Caco-2 (cell line): ENCODE results near the gene LIMS1. TPM values are rescaled to one million over a fixed set of nuclear protein-coding genes. Genes with fewer than 3 reads are reported as not detected.
"Not testable (repeated sequence)": the region's sequence is repeated elsewhere in the genome, so short reads cannot be mapped to it uniquely, and the experiment has no call there.

ENCODE experiments used
- BruUV-seq: library from RNA; stranded (reverse); fragments of 400-500 nt; replicated peaks from 2 replicates; lab custom pipeline; 2021; lab: Mats Ljungman, UMichigan
- CTCF ChIA-PET: fragments of 300-600 bp; sonication (Branson Sonifier 250); formaldehyde crosslinking; loops from one replicate; lab custom pipeline; 2022; ENCODE audit warnings: antibody characterized with exemption; lab: Charles Lee
- POLR2A ChIA-PET: fragments of 300-600 bp; sonication (Branson Sonifier 250); formaldehyde crosslinking; loops from one replicate; lab custom pipeline; 2022; ENCODE audit warnings: antibody characterized with exemption; lab: Charles Lee
- DNase-seq, 2 experiments: peaks; one replicate each; pipeline versions ENCODE4 v3.0.0 to v3.0.0-alpha.2; 2020 to 2022
- H3K27me3 ChIP-seq: replicated peaks from 2 replicates; pipeline ENCODE4 v1.6.0; 2011; ENCODE audit warnings: low read length; ENCODE audit not compliant: control insufficient read depth, insufficient read depth
- H3K36me3 ChIP-seq: 2 replicates; pipeline ENCODE4 v1.5.1; 2011; ENCODE audit warnings: low read length; ENCODE audit not compliant: control insufficient read depth, insufficient read depth
- H3K4me1 ChIP-seq: fragments of 250-450 bp; sonication (Bioruptor Pico); 2 replicates; pipeline ENCODE4 v1.5.1; 2020; ENCODE audit warnings: mild to moderate bottlenecking
- H3K4me3 ChIP-seq: 2 replicates; pipeline ENCODE4 v1.5.1; 2011; ENCODE audit warnings: low read depth, mild to moderate bottlenecking, control low read depth, low read length
- H3K9me3 ChIP-seq: fragments of 250-450 bp; sonication (Bioruptor Pico); 2 replicates; pipeline ENCODE4 v1.5.1; 2020; ENCODE audit warnings: mild to moderate bottlenecking, moderate library complexity
- H3K27ac Mint-ChIP-seq: one replicate; pipeline ENCODE4 v1.8.0; 2022; ENCODE audit warnings: mixed read lengths; ENCODE audit not compliant: unreplicated experiment
- H3K27me3 Mint-ChIP-seq: one replicate; pipeline ENCODE4 v1.8.0; 2022; ENCODE audit warnings: mixed read lengths; ENCODE audit not compliant: insufficient read depth, unreplicated experiment
- H3K36me3 Mint-ChIP-seq: one replicate; pipeline ENCODE4 v1.8.0; 2022; ENCODE audit warnings: mild to moderate bottlenecking, mixed read lengths; ENCODE audit not compliant: insufficient read depth, unreplicated experiment
- H3K4me1 Mint-ChIP-seq: one replicate; pipeline ENCODE4 v1.8.0; 2022; ENCODE audit warnings: low read depth, mixed read lengths; ENCODE audit not compliant: unreplicated experiment
- H3K4me3 Mint-ChIP-seq: one replicate; pipeline ENCODE4 v1.8.0; 2022; ENCODE audit warnings: mild to moderate bottlenecking, moderate library complexity, mixed read lengths; ENCODE audit not compliant: unreplicated experiment
- H3K9me3 Mint-ChIP-seq: one replicate; pipeline ENCODE4 v1.8.0; 2022; ENCODE audit warnings: mixed read lengths; ENCODE audit not compliant: unreplicated experiment
- intact Hi-C: fragments of 100-400 bp; cut with micrococcal nuclease; formaldehyde crosslinking; loops from one replicate; pipeline ENCODE4 v1.10.0; 2022; ENCODE audit not compliant: unreplicated experiment
- total RNA-seq: library from RNA; stranded (reverse); gene quantifications from 2 replicates; pipeline ENCODE4 v1.2.3, GENCODE V29; 2022

The LIMS1 gene
- total RNA-seq, 1 experiment from 2014 or later: 75.2 TPM

GRCh38 chr2:108652187-108652931, 118.1 kb downstream of the LIMS1 start:
- H3K4me3 Mint-ChIP-seq, H3K9me3 Mint-ChIP-seq, H3K36me3 Mint-ChIP-seq, H3K4me1 Mint-ChIP-seq, H3K4me3 ChIP-seq, H3K27me3 ChIP-seq, CTCF ChIA-PET, DNase-seq, BruUV-seq, H3K36me3 ChIP-seq, intact Hi-C loops, H3K4me1 ChIP-seq, H3K27me3 Mint-ChIP-seq, POLR2A ChIA-PET, H3K27ac Mint-ChIP-seq, H3K9me3 ChIP-seq: not testable (repeated sequence)

DNA sequence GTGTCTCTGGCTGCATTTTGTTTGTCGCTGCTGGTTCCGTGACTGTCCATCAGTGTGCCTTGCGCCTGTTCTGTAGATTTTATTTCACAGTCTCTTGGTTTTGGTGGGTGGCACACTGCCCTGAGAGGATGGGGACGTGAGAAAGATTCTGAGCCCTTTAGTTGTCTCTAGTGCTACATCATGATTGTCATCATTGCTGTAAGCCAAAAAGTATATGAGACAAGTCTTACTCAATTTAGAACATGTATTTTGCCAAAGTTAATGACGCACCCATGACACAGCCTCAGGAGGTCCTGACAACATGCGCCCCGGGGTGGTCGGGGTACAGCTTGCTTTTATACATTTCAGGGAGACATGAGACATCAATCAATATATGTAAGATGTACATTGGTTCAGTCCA, 119.2 kb downstream of the LIMS1 start:
- H3K27me3 ChIP-seq, CTCF ChIA-PET, H3K4me1 ChIP-seq, POLR2A ChIA-PET, H3K36me3 ChIP-seq, intact Hi-C loops, H3K9me3 ChIP-seq, H3K9me3 Mint-ChIP-seq, H3K36me3 Mint-ChIP-seq, H3K4me3 Mint-ChIP-seq, H3K27me3 Mint-ChIP-seq, H3K4me3 ChIP-seq, BruUV-seq, DNase-seq, H3K4me1 Mint-ChIP-seq, H3K27ac Mint-ChIP-seq: not testable (repeated sequence)

GRCh38 chr2:108653849-108654248, 119.6 kb downstream of the LIMS1 start:
- H3K27ac Mint-ChIP-seq, H3K4me1 ChIP-seq, DNase-seq, BruUV-seq, H3K9me3 Mint-ChIP-seq, H3K36me3 ChIP-seq, POLR2A ChIA-PET, intact Hi-C loops, H3K4me3 Mint-ChIP-seq, H3K27me3 ChIP-seq, H3K4me3 ChIP-seq, H3K36me3 Mint-ChIP-seq, H3K4me1 Mint-ChIP-seq, H3K27me3 Mint-ChIP-seq, H3K9me3 ChIP-seq: not testable (repeated sequence)
- CTCF ChIA-PET: interaction anchor here (0.6 kb wide), 1 partner anchor 18 kb away, joined by 4 read pairs; no protein-coding TSS in a partner anchor

DNA sequence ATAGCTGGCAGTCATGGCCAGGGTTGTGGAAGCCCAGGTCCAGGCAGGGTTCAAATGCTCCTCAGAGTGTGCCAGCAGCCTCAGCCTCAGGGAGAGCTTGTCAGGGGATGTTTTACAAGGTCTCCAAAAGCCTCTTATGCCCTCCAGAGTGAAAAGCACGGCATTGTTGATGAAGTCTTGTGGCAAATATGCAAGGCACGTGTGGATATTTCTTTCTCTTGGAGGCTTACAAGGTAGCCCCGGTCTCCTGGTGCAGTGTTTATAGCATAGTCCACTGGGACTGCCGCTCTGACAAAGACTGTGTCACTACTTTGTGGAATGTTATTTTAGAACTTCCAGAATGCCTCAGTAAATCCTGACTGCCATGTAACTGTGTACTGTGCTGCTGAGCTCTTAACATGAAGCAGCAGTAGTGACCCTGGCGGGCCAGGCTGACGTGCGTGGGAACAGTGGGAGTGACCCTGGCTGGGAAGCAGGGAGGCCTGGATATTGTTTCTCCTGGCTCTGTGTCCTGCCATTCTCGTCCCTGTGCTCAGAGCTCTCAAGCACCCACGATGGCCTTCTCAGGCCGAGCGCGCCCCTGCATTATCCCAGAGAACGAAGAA, 120.4 kb downstream of the LIMS1 start:
- H3K9me3 ChIP-seq, BruUV-seq, H3K27me3 Mint-ChIP-seq, H3K27me3 ChIP-seq, intact Hi-C loops, POLR2A ChIA-PET, H3K36me3 ChIP-seq, H3K9me3 Mint-ChIP-seq, H3K4me3 ChIP-seq, H3K4me3 Mint-ChIP-seq, H3K27ac Mint-ChIP-seq, H3K4me1 ChIP-seq, H3K4me1 Mint-ChIP-seq, H3K36me3 Mint-ChIP-seq, DNase-seq: not testable (repeated sequence)
- CTCF ChIA-PET: interaction anchor here (0.6 kb wide), 1 partner anchor 19 kb away, joined by 4 read pairs; no protein-coding TSS in a partner anchor

DNA sequence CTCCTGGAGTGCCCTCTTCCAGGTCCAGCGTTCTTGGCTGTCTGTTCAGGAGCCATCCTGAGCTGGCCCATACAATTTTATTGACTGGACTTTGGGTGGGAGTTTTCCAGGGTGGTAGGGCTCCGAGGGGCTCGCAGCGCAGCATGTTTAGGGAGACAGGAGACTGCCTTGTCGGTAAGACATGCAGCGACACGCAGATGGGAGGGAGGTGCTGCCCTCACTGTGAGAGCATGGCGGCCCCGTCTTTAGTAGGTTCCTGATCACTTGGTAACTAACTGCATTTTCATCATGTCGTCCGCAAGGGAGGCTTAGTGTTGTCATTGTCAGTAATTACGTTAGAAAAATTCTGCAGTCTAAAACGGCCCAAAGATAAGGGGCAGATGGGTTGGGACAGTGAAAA, 121.0 kb downstream of the LIMS1 start:
- POLR2A ChIA-PET, H3K27me3 ChIP-seq, H3K27me3 Mint-ChIP-seq, H3K4me3 Mint-ChIP-seq, CTCF ChIA-PET, H3K36me3 Mint-ChIP-seq, intact Hi-C loops, H3K4me1 Mint-ChIP-seq, BruUV-seq, DNase-seq, H3K27ac Mint-ChIP-seq, H3K9me3 Mint-ChIP-seq, H3K4me3 ChIP-seq, H3K36me3 ChIP-seq, H3K9me3 ChIP-seq, H3K4me1 ChIP-seq: not testable (repeated sequence)

GRCh38 chr2:108656282-108656681, 122.0 kb downstream of the LIMS1 start:
- DNase-seq, H3K36me3 ChIP-seq, POLR2A ChIA-PET, H3K36me3 Mint-ChIP-seq, intact Hi-C loops, BruUV-seq, H3K9me3 Mint-ChIP-seq, H3K27me3 ChIP-seq, H3K27me3 Mint-ChIP-seq, H3K4me3 Mint-ChIP-seq, H3K9me3 ChIP-seq, H3K4me1 ChIP-seq, CTCF ChIA-PET, H3K4me1 Mint-ChIP-seq, H3K27ac Mint-ChIP-seq, H3K4me3 ChIP-seq: not testable (repeated sequence)

DNA sequence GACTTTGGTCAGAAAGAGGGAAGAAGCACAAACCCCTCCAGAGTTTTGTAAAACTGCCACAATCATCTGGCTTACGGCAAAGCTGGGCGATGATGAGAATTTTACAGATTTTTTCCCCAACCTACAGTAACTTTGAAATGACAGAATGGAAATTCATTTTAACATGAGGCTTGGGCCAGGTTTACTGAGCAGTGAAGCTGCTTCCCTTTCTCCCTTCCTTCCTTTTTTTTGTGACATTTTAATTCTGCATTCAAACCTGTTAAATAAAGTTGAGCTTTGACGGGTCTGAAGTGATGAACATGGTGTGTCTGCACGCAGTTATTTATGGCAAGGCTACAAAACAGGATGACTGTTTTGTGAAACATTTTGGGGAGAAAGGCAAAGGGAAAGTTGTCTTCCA, 123.2 kb downstream of the LIMS1 start:
- H3K4me1 Mint-ChIP-seq, H3K4me3 Mint-ChIP-seq, H3K9me3 ChIP-seq: not testable (repeated sequence)

More for the DNA sequence above, 123.2 kb downstream of the LIMS1 start:
- H3K27me3 ChIP-seq, BruUV-seq, H3K4me1 ChIP-seq, DNase-seq, H3K27ac Mint-ChIP-seq, H3K4me3 ChIP-seq, POLR2A ChIA-PET, H3K36me3 Mint-ChIP-seq, H3K27me3 Mint-ChIP-seq, CTCF ChIA-PET, H3K9me3 Mint-ChIP-seq, H3K36me3 ChIP-seq, intact Hi-C loops: not testable (repeated sequence)
